Stimulated activated naive B cell treated with anti-CD40 and anti-IgM and Interleukin-4, amounts not matched to agents 10 μg/mL and 1 μg/mL and 100 μg/mL, for 72 hours (primary cell): ENCODE measurements around the gene LY6G5B.

Experiments
- ATAC-seq, 2 donors: fragments of 150-1000 bp; cut with Tn5 transposase; replicated peaks; 2 replicates each; pipeline ENCODE4 v1.10.0; 2021; ENCODE audit warnings: moderate library complexity in 1 of 2
- DNase-seq: peaks from one replicate; pipeline ENCODE4 v3.0.0; 2021
- H3K27ac Mint-ChIP-seq: one replicate; pipeline ENCODE4 v1.8.0; 2022; ENCODE audit warnings: mild to moderate bottlenecking, mixed read lengths
- H3K27me3 Mint-ChIP-seq, 2 donors: one replicate each; pipeline ENCODE4 v1.8.0; 2022; ENCODE audit warnings: mixed read lengths in 2 of 2
- H3K36me3 Mint-ChIP-seq, 2 donors: one replicate each; pipeline ENCODE4 v1.8.0; 2022; ENCODE audit warnings: mixed read lengths in 2 of 2, mild to moderate bottlenecking in 1 of 2
- H3K4me1 Mint-ChIP-seq, 2 donors: one replicate each; pipeline ENCODE4 v1.8.0; 2022; ENCODE audit warnings: mixed read lengths in 2 of 2, mild to moderate bottlenecking in 1 of 2
- H3K4me3 Mint-ChIP-seq, 2 donors: one replicate each; pipeline ENCODE4 v1.8.0; 2022; ENCODE audit warnings: mild to moderate bottlenecking in 2 of 2, mixed read lengths in 2 of 2, moderate library complexity in 1 of 2
- H3K9me3 Mint-ChIP-seq, 2 donors: one replicate each; pipeline ENCODE4 v1.8.0; 2022; ENCODE audit warnings: mixed read lengths in 2 of 2, mild to moderate bottlenecking in 1 of 2

Gene LY6G5B

GRCh38 chr6:31687860-31688693 is 18.3 kb downstream of the LY6G5B start:
- Mint-ChIP-seq H3K36me3 (peaks cover 56 to 67% of the 10 kb centered on the region in 2 donors), H3K4me1 (peaks cover 21 to 26% of the 10 kb centered on the region in 2 donors), H3K27ac (no peak overlapping the region), H3K9me3 (no peaks in the 10 kb centered on the region), H3K4me3 (no peak overlapping the region), H3K27me3 (no peaks in the 10 kb centered on the region)
- ATAC-seq (no peak), DNase-seq (no peak)

GRCh38 chr6:31689249-31690110 is 19.7 kb downstream of the LY6G5B start:
- Mint-ChIP-seq H3K4me1 (peaks cover 18 to 23% of the 10 kb centered on the region in 2 donors), H3K27me3 (no peaks in the 10 kb centered on the region), H3K36me3 (peaks cover 56 to 67% of the 10 kb centered on the region in 2 donors), H3K27ac (peak overlapping the region; percentile 78), H3K4me3 (peak overlapping the region in 1 of 2 donors; percentile 8), H3K9me3 (no peaks in the 10 kb centered on the region)
- ATAC-seq (no peak), DNase-seq (no peak)

GRCh38 chr6:31690231-31691077 is 20.7 kb downstream of the LY6G5B start:
- peaks cover 52 to 66% of the 10 kb centered on the region in 2 donors for H3K36me3 Mint-ChIP-seq

DNA sequence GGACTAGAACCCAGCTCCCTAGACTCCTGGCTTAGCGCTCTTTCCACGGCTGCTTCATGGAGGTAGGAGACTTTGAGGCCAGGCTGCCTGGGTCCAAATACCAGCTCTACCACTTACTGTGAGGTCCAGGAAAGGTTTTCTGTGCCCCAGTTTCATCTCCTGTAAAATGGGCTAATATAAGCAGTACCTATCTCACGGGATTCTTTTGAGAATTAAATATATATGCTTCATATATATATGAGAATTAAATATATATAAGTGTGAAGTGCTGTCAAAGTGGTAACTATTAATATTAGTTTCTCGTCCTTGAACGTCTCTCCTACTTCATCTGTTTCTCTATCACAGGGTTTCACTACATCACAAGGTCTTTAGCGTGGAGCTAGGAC is 21.3 kb downstream of the LY6G5B start:
- no peak for ATAC-seq
- H3K4me1 Mint-ChIP-seq, result peaks cover 18 to 23% of the 10 kb centered on the region in 2 donors
- no peak overlapping the region for H3K4me3 Mint-ChIP-seq
- H3K27ac Mint-ChIP-seq, result peak overlapping the region; percentile 77
- H3K27me3 Mint-ChIP-seq, result no peaks in the 10 kb centered on the region
- DNase-seq, result no peak
- peaks cover 47 to 60% of the 10 kb centered on the region in 2 donors for H3K36me3 Mint-ChIP-seq
- H3K9me3 Mint-ChIP-seq, result no peaks in the 10 kb centered on the region

More at GRCh38 chr6:31690231-31691077, 20.7 kb downstream of the LY6G5B start:
- ATAC-seq (peak in 1 of 2 donors; percentile 68), DNase-seq (no peak)
- Mint-ChIP-seq H3K27me3 (no peaks in the 10 kb centered on the region), H3K4me3 (peak overlapping the region in 1 of 2 donors; percentile 8), H3K4me1 (peaks cover 18 to 23% of the 10 kb centered on the region in 2 donors), H3K9me3 (no peaks in the 10 kb centered on the region), H3K27ac (peak overlapping the region; percentile 78)

- H3K27ac Mint-ChIP-seq, result no peak overlapping the region
- ATAC-seq (no peak), DNase-seq (no peak)
- H3K4me3 Mint-ChIP-seq, result no peak overlapping the region
- H3K36me3 Mint-ChIP-seq, result peaks cover 42 to 59% of the 10 kb centered on the region in 2 donors
- H3K9me3 Mint-ChIP-seq, result no peaks in the 10 kb centered on the region
- H3K27me3 Mint-ChIP-seq, result no peaks in the 10 kb centered on the region
- peaks cover 18 to 23% of the 10 kb centered on the region in 2 donors for H3K4me1 Mint-ChIP-seq
These were observed 21.9 kb downstream of the LY6G5B start for GRCh38 chr6:31691564-31692108.

- no peaks in the 10 kb centered on the region for H3K27me3 Mint-ChIP-seq
- no peak overlapping the region for H3K4me3 Mint-ChIP-seq
- peaks cover 43 to 59% of the 10 kb centered on the region in 2 donors for H3K36me3 Mint-ChIP-seq
- peaks cover 20 to 23% of the 10 kb centered on the region in 2 donors for H3K4me1 Mint-ChIP-seq
- no peak for DNase-seq
- no peaks in the 10 kb centered on the region for H3K9me3 Mint-ChIP-seq
- no peak overlapping the region for H3K27ac Mint-ChIP-seq
- no peak for ATAC-seq
These were observed 22.6 kb downstream of the LY6G5B start for GRCh38 chr6:31692353-31692752.

GRCh38 chr6:31692886-31693285 is 23.1 kb downstream of the LY6G5B start:
- H3K9me3 Mint-ChIP-seq, result no peaks in the 10 kb centered on the region
- H3K4me1 Mint-ChIP-seq, result peaks cover 23 to 24% of the 10 kb centered on the region in 2 donors
- H3K27me3 Mint-ChIP-seq, result no peaks in the 10 kb centered on the region
- DNase-seq, result no peak
- no peak overlapping the region for H3K4me3 Mint-ChIP-seq
- peaks cover 41 to 59% of the 10 kb centered on the region in 2 donors for H3K36me3 Mint-ChIP-seq
- no peak overlapping the region for H3K27ac Mint-ChIP-seq
- ATAC-seq, result no peak

DNA sequence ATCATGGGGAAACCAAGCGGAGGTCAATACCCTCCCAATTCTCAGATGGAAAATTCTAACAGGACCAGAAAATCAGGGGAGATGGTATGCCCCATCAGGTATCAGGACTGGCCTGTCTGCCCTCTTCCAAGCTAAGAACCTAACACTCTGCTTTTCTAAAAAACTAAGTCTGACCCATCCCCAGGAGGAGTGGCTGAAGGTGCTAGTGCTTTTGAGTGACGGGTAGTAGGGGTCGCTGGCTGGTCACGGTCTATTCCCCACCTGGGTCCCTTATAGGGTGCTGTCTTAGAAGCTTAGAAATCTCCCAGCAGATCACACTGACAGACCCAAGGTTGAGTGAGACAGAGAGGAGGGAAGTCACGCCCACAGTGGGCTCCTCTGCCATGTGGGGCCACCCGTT is 23.8 kb downstream of the LY6G5B start:
- Mint-ChIP-seq H3K4me1 (peaks cover 23 to 24% of the 10 kb centered on the region in 2 donors), H3K36me3 (peaks cover 39 to 53% of the 10 kb centered on the region in 2 donors), H3K27ac (no peak overlapping the region), H3K27me3 (no peaks in the 10 kb centered on the region), H3K4me3 (no peak overlapping the region), H3K9me3 (no peaks in the 10 kb centered on the region)
- ATAC-seq (no peak), DNase-seq (no peak)

GRCh38 chr6:31697555-31697954 is 27.8 kb downstream of the LY6G5B start:
- no peak for ATAC-seq
- no peak for DNase-seq
- H3K27ac Mint-ChIP-seq, result peak overlapping the region; percentile 21

GRCh38 chr6:31700740-31701401 is 31.1 kb downstream of the LY6G5B start:
- peaks cover 22 to 25% of the 10 kb centered on the region in 2 donors for H3K4me1 Mint-ChIP-seq
- peaks cover 9 to 28% of the 10 kb centered on the region in 2 donors for H3K36me3 Mint-ChIP-seq
- no peak for DNase-seq
- peak overlapping the region; percentile 48 for H3K27ac Mint-ChIP-seq
- ATAC-seq, result no peak
- H3K4me3 Mint-ChIP-seq, result peak overlapping the region; percentile 4 to 50
- H3K27me3 Mint-ChIP-seq, result no peaks in the 10 kb centered on the region
- H3K9me3 Mint-ChIP-seq, result no peaks in the 10 kb centered on the region

More at GRCh38 chr6:31697555-31697954, 27.8 kb downstream of the LY6G5B start:
- H3K9me3 Mint-ChIP-seq, result no peaks in the 10 kb centered on the region
- H3K4me1 Mint-ChIP-seq, result peaks cover 19% of the 10 kb centered on the region in 2 donors
- H3K27me3 Mint-ChIP-seq, result no peaks in the 10 kb centered on the region
- H3K36me3 Mint-ChIP-seq, result peaks cover 19 to 35% of the 10 kb centered on the region in 2 donors
- H3K4me3 Mint-ChIP-seq, result no peak overlapping the region

DNA sequence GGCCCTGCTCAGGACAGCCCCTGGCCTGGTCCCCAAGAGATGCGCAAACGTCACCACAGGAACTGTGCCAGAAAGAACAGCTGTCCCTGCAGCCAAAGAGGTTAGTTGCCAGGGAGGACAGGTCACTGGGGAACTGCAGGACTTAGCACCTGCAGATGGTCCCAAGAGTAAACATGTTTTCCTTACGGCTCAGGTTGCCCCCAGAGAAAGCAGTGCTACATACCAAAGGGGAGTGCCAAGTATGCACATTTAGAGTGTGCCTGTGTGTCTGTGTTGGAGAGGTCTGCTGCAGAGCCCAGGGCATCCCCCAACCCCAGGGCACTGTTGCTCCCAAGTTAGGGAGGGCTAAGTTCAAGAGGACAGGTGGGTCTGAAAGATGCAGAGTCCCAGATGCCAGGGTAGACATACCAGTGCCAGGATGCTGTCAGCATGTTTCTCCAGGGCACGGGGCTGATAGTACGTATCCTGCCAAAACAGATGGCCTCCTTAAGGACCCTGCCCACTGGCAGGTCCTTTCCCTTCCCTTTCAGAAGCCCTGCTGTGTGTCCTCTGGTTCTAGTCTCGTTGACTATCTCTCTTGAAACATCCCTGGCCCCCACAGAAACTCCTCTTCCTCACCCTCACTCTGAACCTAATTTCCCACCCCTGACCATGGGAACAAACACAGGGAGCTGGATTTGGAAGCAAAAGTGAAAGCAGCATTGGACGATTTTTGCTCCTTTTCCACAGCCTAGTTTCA is 32.1 kb downstream of the LY6G5B start:
- no peak for DNase-seq
- peak overlapping the region; percentile 98 for H3K27ac Mint-ChIP-seq
- H3K4me1 Mint-ChIP-seq, result peaks cover 22 to 25% of the 10 kb centered on the region in 2 donors
- peak overlapping the region; percentile 96 to 99 for H3K4me3 Mint-ChIP-seq
- no peak for ATAC-seq
- H3K36me3 Mint-ChIP-seq, result peaks cover 9 to 22% of the 10 kb centered on the region in 2 donors
- H3K27me3 Mint-ChIP-seq, result no peaks in the 10 kb centered on the region
- no peaks in the 10 kb centered on the region for H3K9me3 Mint-ChIP-seq

- Mint-ChIP-seq H3K36me3 (peaks cover 7 to 18% of the 10 kb centered on the region in 2 donors), H3K27me3 (no peaks in the 10 kb centered on the region), H3K4me1 (peaks cover 20 to 25% of the 10 kb centered on the region in 2 donors), H3K4me3 (peak overlapping the region; percentile 96 to 99), H3K27ac (peak overlapping the region; percentile 98), H3K9me3 (no peaks in the 10 kb centered on the region)
- DNase-seq (no peak), ATAC-seq (peak; percentile 17 to 29)
These were observed 32.6 kb downstream of the LY6G5B start for GRCh38 chr6:31702405-31702818.
